H9 (cell line): ENCODE results near the gene CDC6. TPM values are rescaled to one million over a fixed set of nuclear protein-coding genes. Genes with fewer than 3 reads are reported as not detected.

Source experiments
- DNase-seq: peaks from one replicate; pipeline ENCODE4 v3.0.0-alpha.2; 2017
- H2AFZ ChIP-seq: one replicate; pipeline ENCODE4 v1.6.1; 2013; ENCODE audit warnings: mild to moderate bottlenecking, low read length, control low read depth, moderate library complexity
- H2AK5ac ChIP-seq: 2 replicates; pipeline ENCODE4 v1.6.1; 2013; ENCODE audit warnings: low read length, control low read depth, mixed read lengths; ENCODE audit not compliant: insufficient read length
- H2BK120ac ChIP-seq: one replicate; pipeline ENCODE4 v1.6.1; 2013; ENCODE audit warnings: low read depth, mild to moderate bottlenecking, low read length, control low read depth, inconsistent platforms; ENCODE audit not compliant: poor library complexity, severe bottlenecking
- H2BK12ac ChIP-seq: 2 replicates; pipeline ENCODE4 v1.6.1; 2013; ENCODE audit warnings: low read length, control low read depth, mixed read lengths, low read depth; ENCODE audit not compliant: insufficient read length
- H2BK15ac ChIP-seq: 2 replicates; pipeline ENCODE4 v1.6.1; 2013; ENCODE audit warnings: low read depth, low read length, control low read depth
- H2BK20ac ChIP-seq: one replicate; pipeline ENCODE4 v1.6.1; 2013; ENCODE audit warnings: low read depth, mild to moderate bottlenecking, low read length, control low read depth, inconsistent platforms; ENCODE audit not compliant: poor library complexity, severe bottlenecking
- H2BK5ac ChIP-seq: 2 replicates; pipeline ENCODE4 v1.6.1; 2013; ENCODE audit warnings: low read length, control low read depth, mixed read lengths; ENCODE audit not compliant: insufficient read length
- H3K14ac ChIP-seq: 2 replicates; pipeline ENCODE4 v1.6.1; 2013; ENCODE audit warnings: low read length, control low read depth; ENCODE audit not compliant: insufficient read depth
- H3K18ac ChIP-seq: 2 replicates; pipeline ENCODE4 v1.6.1; 2013; ENCODE audit warnings: low read depth, mild to moderate bottlenecking, mixed read lengths, low read length, control low read depth; ENCODE audit not compliant: insufficient read length
- H3K23ac ChIP-seq: 2 replicates; pipeline ENCODE4 v1.6.1; 2013; ENCODE audit warnings: low read length, control low read depth, mixed read lengths, low read depth; ENCODE audit not compliant: insufficient read length
- H3K23me2 ChIP-seq: 2 replicates; pipeline ENCODE4 v1.6.1; 2013; ENCODE audit warnings: low read depth, mild to moderate bottlenecking, mixed read lengths, low read length, control low read depth; ENCODE audit not compliant: insufficient read length, poor library complexity, severe bottlenecking
- H3K27ac ChIP-seq: 2 replicates; pipeline ENCODE4 v1.5.1; 2013; ENCODE audit warnings: low read length, control low read depth, mixed read lengths, low read depth; ENCODE audit not compliant: insufficient read length
- H3K27me3 ChIP-seq: 2 replicates; pipeline ENCODE4 v1.6.1; 2013; ENCODE audit warnings: low read length, control low read depth, inconsistent platforms; ENCODE audit not compliant: insufficient read depth
- H3K4ac ChIP-seq: 2 replicates; pipeline ENCODE4 v1.6.1; 2013; ENCODE audit warnings: low read depth, mild to moderate bottlenecking, control low read depth, inconsistent platforms, low read length, moderate library complexity
- H3K4me1 ChIP-seq: 2 replicates; pipeline ENCODE4 v1.6.1; 2013; ENCODE audit warnings: low read length, control low read depth, inconsistent platforms; ENCODE audit not compliant: insufficient read depth
- H3K4me2 ChIP-seq: 2 replicates; pipeline ENCODE4 v1.6.1; 2013; ENCODE audit warnings: low read length, control low read depth, mixed read lengths; ENCODE audit not compliant: insufficient read length, insufficient read depth
- H3K56ac ChIP-seq: 2 replicates; pipeline ENCODE4 v1.6.1; 2013; ENCODE audit warnings: low read depth, mild to moderate bottlenecking, mixed read lengths, low read length, control low read depth; ENCODE audit not compliant: insufficient read length
- H3K79me1 ChIP-seq: 2 replicates; pipeline ENCODE4 v1.6.1; 2013; ENCODE audit warnings: low read depth, mild to moderate bottlenecking, moderate library complexity, low read length, control low read depth, inconsistent platforms; ENCODE audit not compliant: insufficient read depth, poor library complexity, severe bottlenecking
- H3K79me2 ChIP-seq: 2 replicates; pipeline ENCODE4 v1.6.1; 2013; ENCODE audit warnings: low read length, control low read depth, inconsistent platforms; ENCODE audit not compliant: insufficient read depth
- H3K9ac ChIP-seq: 2 replicates; pipeline ENCODE4 v1.6.1; 2013; ENCODE audit warnings: low read length, control low read depth, mixed read lengths; ENCODE audit not compliant: insufficient read length; ENCODE audit errors: extremely low read depth
- H3K9me3 ChIP-seq: one replicate; pipeline ENCODE4 v1.6.1; 2013; ENCODE audit warnings: low read depth, low read length, inconsistent platforms; ENCODE audit not compliant: control insufficient read depth
- H3T11ph ChIP-seq: one replicate; pipeline ENCODE4 v1.6.1; 2013; ENCODE audit warnings: mild to moderate bottlenecking, low read length, control low read depth, inconsistent platforms
- H4K20me1 ChIP-seq: one replicate; pipeline ENCODE4 v1.6.1; 2013; ENCODE audit not compliant: control insufficient read depth, insufficient read length, insufficient read depth
- H4K5ac ChIP-seq: 2 replicates; pipeline ENCODE4 v1.6.1; 2013; ENCODE audit warnings: low read depth, mild to moderate bottlenecking, mixed read lengths, low read length, control low read depth; ENCODE audit not compliant: insufficient read length
- H4K8ac ChIP-seq: replicated peaks from 2 replicates; pipeline ENCODE4 v1.6.1; 2013; ENCODE audit warnings: low read length, control low read depth, mixed read lengths, low read depth; ENCODE audit not compliant: insufficient read length
- H4K91ac ChIP-seq: 2 replicates; pipeline ENCODE4 v1.6.1; 2013; ENCODE audit warnings: low read depth, mild to moderate bottlenecking, moderate library complexity, mixed read lengths, low read length, control low read depth; ENCODE audit not compliant: insufficient read length
- H3K27ac Mint-ChIP-seq, 3 experiments: 2 replicates in 2 of 3; 3 replicates in 1 of 3; pipeline ENCODE4 v1.8.0; 2020 to 2021; ENCODE audit warnings: mixed read lengths in 3 of 3, mild to moderate bottlenecking in 1 of 3, moderate library complexity in 1 of 3
- H3K27me3 Mint-ChIP-seq: 2 replicates; pipeline ENCODE4 v1.8.0; 2021; ENCODE audit warnings: low read depth, mild to moderate bottlenecking, moderate library complexity, mixed read lengths
- H3K36me3 Mint-ChIP-seq, 3 experiments: 2 replicates in 2 of 3; 3 replicates in 1 of 3; pipeline ENCODE4 v1.8.0; 2020 to 2021; ENCODE audit warnings: low read depth in 3 of 3, mixed read lengths in 3 of 3; ENCODE audit not compliant: insufficient read depth in 1 of 3
- H3K4me1 Mint-ChIP-seq, 2 experiments: 2 replicates each; pipeline ENCODE4 v1.8.0; 2020; ENCODE audit warnings: mixed read lengths in 2 of 2
- H3K4me3 Mint-ChIP-seq, 2 experiments: 2 replicates in 1 of 2; 3 replicates in 1 of 2; pipeline ENCODE4 v1.8.0; 2020 to 2021; ENCODE audit warnings: mild to moderate bottlenecking in 2 of 2, mixed read lengths in 2 of 2, moderate library complexity in 1 of 2
- H3K9me3 Mint-ChIP-seq, 2 experiments: 2 replicates in 1 of 2; 3 replicates in 1 of 2; pipeline ENCODE4 v1.8.0; 2020; ENCODE audit warnings: mild to moderate bottlenecking in 2 of 2, mixed read lengths in 2 of 2, moderate library complexity in 1 of 2
- CTCF ChIP-seq: fragments of 200-600 bp; sonication (generic); conservative IDR thresholded peaks from 3 replicates; pipeline ENCODE4 v1.8.0; 2021; ENCODE audit warnings: antibody characterized with exemption, mild to moderate bottlenecking
- WGBS: extraction: QIAGEN DNeasy Blood & Tissue Kit; methylation state at CpG from one replicate; pipeline ENCODE4 v1.1.7; 2013; ENCODE audit warnings: missing lambda C conversion rate, low lambda C conversion rate, mixed read lengths; ENCODE audit not compliant: insufficient read length; ENCODE audit errors: extremely low coverage; 5-methylcytosine and 5-hydroxymethylcytosine counted together
- total RNA-seq: library from RNA; stranded (reverse); gene quantifications from 2 replicates; pipeline ENCODE4 v1.2.1, GENCODE V29; 2021

The CDC6 gene
- total RNA-seq, 1 experiment from 2014 or later = 131 TPM

- DNase-seq = no peak
- Histone ChIP-seq H3K18ac (no peak overlapping the region), H3K27ac (no peak overlapping the region), H4K20me1 (peaks cover 3% of the 10 kb centered on the region), H3K79me1 (no peaks in the 10 kb centered on the region), H2BK15ac (no peak overlapping the region), H2BK120ac (no peak overlapping the region), H2AFZ (no peak overlapping the region), H3K4me2 (no peak overlapping the region), H4K91ac (no peak overlapping the region), H3K4ac (no peak overlapping the region), H2BK12ac (no peak overlapping the region), H3K79me2 (no peaks in the 10 kb centered on the region), H2BK20ac (no peak overlapping the region), H2BK5ac (no peak overlapping the region), H4K8ac (no peak overlapping the region), H3K27me3 (no peaks in the 10 kb centered on the region; the same call in 1 of the 2 replicates), H3K9ac (no peak overlapping the region), H3K9me3 (no peaks in the 10 kb centered on the region), H3K23me2 (no peaks in the 10 kb centered on the region), H3K56ac (no peak overlapping the region), H3K4me1 (peaks cover 2% of the 10 kb centered on the region; the same call in 1 of the 2 replicates), H4K5ac (no peak overlapping the region), H2AK5ac (no peak overlapping the region), H3K14ac (no peak overlapping the region; the same call in 1 of the 2 replicates), H3K23ac (no peak overlapping the region), H3T11ph (no peak overlapping the region)
- no CpG with 5 or more reads among the region's 22 CpGs for WGBS
- Mint-ChIP-seq H3K27ac (no peak overlapping the region), H3K9me3 (no peaks in the 10 kb centered on the region), H3K4me3 (no peak overlapping the region), H3K27me3 (peaks cover 50% of the 10 kb centered on the region), H3K36me3 (peaks cover 6 to 8% (median 7%) of the 10 kb centered on the region in 3 experiments), H3K4me1 (peaks cover 10 to 24% of the 10 kb centered on the region in 2 experiments)
- no peak for TF ChIP-seq CTCF
These were observed 44.3 kb downstream of the CDC6 start for GRCh38 chr17:40331743-40332641.
